MM.1S (cell line): ENCODE results near the gene MAD1L1.

ENCODE experiments used
- DNase-seq: peaks from one replicate; pipeline ENCODE4 v3.0.0-alpha.2; 2015
- H2AFZ ChIP-seq: fragments of 300-600 bp; sonication (generic); 2 replicates; pipeline ENCODE4 v1.6.0; 2016; ENCODE audit warnings: antibody characterized with exemption, low read length
- H3F3A ChIP-seq: fragments of 300-600 bp; sonication (generic); 2 replicates; pipeline ENCODE4 v1.6.1; 2016; ENCODE audit warnings: mild to moderate bottlenecking, antibody characterized with exemption, low read length, moderate library complexity, mixed read lengths; ENCODE audit not compliant: insufficient read depth
- H3K27ac ChIP-seq: fragments of 300-600 bp; sonication (generic); 2 replicates; pipeline ENCODE4 v1.5.1; 2016; ENCODE audit warnings: mild to moderate bottlenecking, low read length
- H3K27me3 ChIP-seq: fragments of 300-600 bp; sonication (generic); replicated peaks from 2 replicates; pipeline ENCODE4 v1.6.0; 2016; ENCODE audit warnings: low read length; ENCODE audit not compliant: insufficient read depth
- H3K36me3 ChIP-seq: fragments of 300-600 bp; sonication (generic); replicated peaks from 2 replicates; pipeline ENCODE4 v1.6.1; 2016; ENCODE audit warnings: mild to moderate bottlenecking, low read length, mixed read lengths; ENCODE audit not compliant: insufficient read depth
- H3K4me1 ChIP-seq: fragments of 300-600 bp; sonication (generic); 2 replicates; pipeline ENCODE4 v1.6.1; 2016; ENCODE audit warnings: low read length, mixed read lengths
- H3K4me2 ChIP-seq: fragments of 300-600 bp; sonication (generic); 2 replicates; pipeline ENCODE4 v1.6.0; 2016; ENCODE audit warnings: low read depth, low read length
- H3K4me3 ChIP-seq: fragments of 300-600 bp; sonication (generic); 2 replicates; pipeline ENCODE4 v1.5.1; 2016; ENCODE audit warnings: low read length, mixed read lengths
- H3K79me2 ChIP-seq: fragments of 300-600 bp; sonication (generic); 2 replicates; pipeline ENCODE4 v1.6.1; 2016; ENCODE audit warnings: mixed run types, low read length, mixed read lengths
- H3K9ac ChIP-seq: fragments of 300-600 bp; sonication (generic); 2 replicates; pipeline ENCODE4 v1.6.1; 2016; ENCODE audit warnings: low read length, mixed read lengths
- H3K9me2 ChIP-seq: fragments of 300-600 bp; sonication (generic); replicated peaks from 2 replicates; pipeline ENCODE4 v1.6.1; 2016; ENCODE audit warnings: mild to moderate bottlenecking, low read length, mixed read lengths; ENCODE audit not compliant: insufficient read depth
- H3K9me3 ChIP-seq: fragments of 300-600 bp; sonication (generic); replicated peaks from 2 replicates; pipeline ENCODE4 v1.6.1; 2016; ENCODE audit warnings: mild to moderate bottlenecking, low read length, mixed read lengths; ENCODE audit not compliant: insufficient read depth
- H4K20me1 ChIP-seq: fragments of 300-600 bp; sonication (generic); 2 replicates; pipeline ENCODE4 v1.6.1; 2016; ENCODE audit warnings: mild to moderate bottlenecking, low read length, moderate library complexity, mixed read lengths; ENCODE audit not compliant: insufficient read depth
- CTCF ChIP-seq: fragments of 300-600 bp; sonication (generic); IDR thresholded peaks from 2 replicates; pipeline ENCODE4 v1.5.1; 2016; ENCODE audit warnings: antibody characterized with exemption, low read length, mixed read lengths
- EZH2 ChIP-seq: fragments of 300-600 bp; sonication (generic); optimal IDR thresholded peaks from 2 replicates; pipeline ENCODE3; 2017; ENCODE audit warnings: low read depth, mild to moderate bottlenecking, antibody characterized with exemption, low read length, mixed read lengths
- EZH2phosphoT487 ChIP-seq: fragments of 300-600 bp; sonication (generic); IDR thresholded peaks from 2 replicates; pipeline ENCODE4 v1.6.1; 2018; ENCODE audit warnings: antibody characterized with exemption, low read length

The MAD1L1 gene

GRCh38 chr7:1897861-1898627 is 334.7 kb downstream of the MAD1L1 start:
- no peaks in the 10 kb centered on the region for H3K9me2 ChIP-seq
- no peak overlapping the region for H2AFZ ChIP-seq
- no peaks in the 10 kb centered on the region for H3K9me3 ChIP-seq
- H3K27ac ChIP-seq: no peak overlapping the region
- H3K4me2 ChIP-seq: no peak overlapping the region
- H3F3A ChIP-seq: no peaks in the 10 kb centered on the region
- no peaks in the 10 kb centered on the region for H3K79me2 ChIP-seq
- no peak for TF ChIP-seq CTCF
- TF ChIP-seq EZH2: no peak
- H3K4me1 ChIP-seq: no peaks in the 10 kb centered on the region
- H3K4me3 ChIP-seq: no peak overlapping the region
- no peaks in the 10 kb centered on the region for H3K36me3 ChIP-seq
- no peaks in the 10 kb centered on the region for H3K27me3 ChIP-seq
- no peak for DNase-seq
- no peaks in the 10 kb centered on the region for H4K20me1 ChIP-seq
- no peak overlapping the region for H3K9ac ChIP-seq

- Histone ChIP-seq H3F3A (no peaks in the 10 kb centered on the region), H3K4me2 (no peak overlapping the region), H3K4me1 (no peaks in the 10 kb centered on the region)
These were observed 335.5 kb downstream of the MAD1L1 start for GRCh38 chr7:1897076-1897860.

GRCh38 chr7:1895664-1896515 is 336.9 kb downstream of the MAD1L1 start:
- TF ChIP-seq CTCF: no peak
- TF ChIP-seq EZH2: no peak
- TF ChIP-seq EZH2phosphoT487: no peak
- Histone ChIP-seq H3K27ac (no peak overlapping the region), H3K27me3 (no peaks in the 10 kb centered on the region), H3K4me2 (no peak overlapping the region), H3K9me3 (no peaks in the 10 kb centered on the region), H3K79me2 (no peaks in the 10 kb centered on the region), H2AFZ (no peak overlapping the region), H3K4me3 (no peak overlapping the region), H4K20me1 (no peaks in the 10 kb centered on the region), H3K4me1 (no peaks in the 10 kb centered on the region), H3K36me3 (no peaks in the 10 kb centered on the region), H3F3A (no peaks in the 10 kb centered on the region), H3K9me2 (no peaks in the 10 kb centered on the region), H3K9ac (no peak overlapping the region)
- DNase-seq: no peak

More at GRCh38 chr7:1897076-1897860, 335.5 kb downstream of the MAD1L1 start:
- Histone ChIP-seq H3K27ac (no peak overlapping the region), H3K79me2 (no peaks in the 10 kb centered on the region), H3K9me2 (no peaks in the 10 kb centered on the region), H2AFZ (no peak overlapping the region), H3K9me3 (no peaks in the 10 kb centered on the region), H3K27me3 (no peaks in the 10 kb centered on the region), H3K36me3 (no peaks in the 10 kb centered on the region), H3K4me3 (no peak overlapping the region), H3K9ac (no peak overlapping the region), H4K20me1 (no peaks in the 10 kb centered on the region)
- TF ChIP-seq EZH2phosphoT487 (no peak), EZH2 (no peak)
- DNase-seq: no peak
